NT2/D1 (cell line): ENCODE measurements around the gene KRTAP10-12.
"Not testable (repeated sequence)": the region's sequence is repeated elsewhere in the genome, so short reads cannot be mapped to it uniquely, and the experiment has no call there.

Experiments used
- YY1 ChIP-seq: IDR thresholded peaks from 2 replicates; pipeline ENCODE4 v1.6.1; 2011; ENCODE audit not compliant: insufficient read length, insufficient read depth
- ZNF274 ChIP-seq: IDR thresholded peaks from 2 replicates; pipeline ENCODE4 v1.6.1; 2011; ENCODE audit warnings: mild to moderate bottlenecking, low read depth, low read length

DNA sequence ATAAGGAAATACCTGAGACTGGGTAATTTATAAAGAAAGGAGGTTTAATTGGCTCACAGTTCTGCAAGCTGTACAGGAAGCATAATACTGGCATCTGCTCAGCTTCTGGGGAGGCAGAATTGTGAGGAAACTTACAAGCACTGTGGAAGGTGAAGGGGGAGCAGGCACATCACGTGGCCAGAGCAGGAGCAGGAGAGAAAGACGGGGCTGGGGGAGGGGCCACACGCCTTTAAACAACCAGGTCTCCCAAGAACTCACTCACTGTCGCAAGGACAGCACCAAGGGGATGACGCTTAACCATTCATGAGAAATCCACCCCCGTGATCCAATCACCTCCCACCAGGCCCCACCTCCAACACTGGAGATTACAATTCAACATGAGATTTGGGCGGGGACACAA is 35.4 kb upstream of the KRTAP10-12 start:
- not testable (repeated sequence) for TF ChIP-seq ZNF274, YY1
